C4-2B (cell line): ENCODE results near the gene KCNAB3.

Experiments used
- CTCF ChIP-seq: fragments of 450-650 bp; conservative IDR thresholded peaks from 2 replicates; pipeline ENCODE4 v1.5.1; 2017; ENCODE audit warnings: mild to moderate bottlenecking
- ZFX ChIP-seq: fragments of 450-650 bp; IDR thresholded peaks from 2 replicates; pipeline ENCODE4 v1.6.1; 2017

GRCh38 chr17:7940034-7940433 lies 10.4 kb upstream of the KCNAB3 start:
- no peak for TF ChIP-seq CTCF
- TF ChIP-seq ZFX = no peak
